ENCODE data around the gene TOPBP1. TPM values are rescaled to one million over a fixed set of nuclear protein-coding genes. Genes with fewer than 3 reads are reported as not detected.

The TOPBP1 gene
- total RNA-seq, 1 experiment from 2014 or later, result 34.3 TPM

DNA sequence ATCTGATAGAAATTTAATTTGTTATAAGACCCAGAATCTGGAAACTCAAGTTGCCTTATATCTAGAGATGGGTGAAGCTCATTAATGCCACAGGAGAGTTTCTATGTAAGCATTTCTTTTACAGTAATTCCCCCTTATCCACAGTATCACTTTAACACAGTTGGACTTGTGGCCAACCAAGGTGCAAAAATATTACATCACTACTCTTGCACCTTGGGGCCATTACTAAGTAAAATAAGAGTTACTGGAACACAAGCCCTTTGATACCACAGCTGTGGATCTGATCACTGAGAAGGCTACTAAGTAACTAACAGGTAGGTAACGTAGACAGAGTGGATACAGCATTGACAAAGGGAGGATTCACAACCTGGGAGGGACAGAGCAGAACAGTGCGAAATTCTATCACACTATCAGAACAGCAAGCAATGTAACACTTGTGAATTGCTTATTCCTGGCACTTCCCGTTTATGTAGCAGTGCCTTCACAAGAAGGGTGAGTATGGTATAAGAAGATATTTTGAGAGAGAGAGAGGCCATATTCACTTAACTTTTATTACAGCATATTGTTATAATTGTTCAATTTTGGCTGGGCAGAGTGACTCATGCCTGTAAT lies 33.9 kb upstream of the TOPBP1 start:
- Mint-ChIP-seq H3K4me1 (no peaks in the 10 kb centered on the region), H3K36me3 (no peaks in the 10 kb centered on the region), H3K9me3 (peaks cover 7% of the 10 kb centered on the region), H3K27ac (no peak overlapping the region), H3K4me3 (no peak overlapping the region), H3K27me3 (ENCODE audit: low read depth) (no peaks in the 10 kb centered on the region)
- POLR2A ChIA-PET, result no interaction called here
- DNase-seq (ENCODE audit: low spot score) (no peak), ATAC-seq (no peak)
- CTCF ChIA-PET, result no interaction called here
- TF ChIP-seq CBFB (CRISPR knock-in tag; IDR thresholded peaks at IDR 0.05; ENCODE audit: low read depth), result no peak
- TF ChIP-seq NR2C2 (CRISPR knock-in tag; IDR thresholded peaks at IDR 0.05), result no peak
- no peak for TF ChIP-seq RELA (CRISPR knock-in tag; IDR thresholded peaks at IDR 0.05; ENCODE audit: borderline replicate concordance)
- TF ChIP-seq USF2 (CRISPR knock-in tag; IDR thresholded peaks at IDR 0.05), result no peak
- TF ChIP-seq EMX1 (CRISPR knock-in tag; IDR thresholded peaks at IDR 0.05), result no peak
- TF ChIP-seq NFATC4 (CRISPR knock-in tag; IDR thresholded peaks at IDR 0.05), result no peak
- TF ChIP-seq, protein P1, sequence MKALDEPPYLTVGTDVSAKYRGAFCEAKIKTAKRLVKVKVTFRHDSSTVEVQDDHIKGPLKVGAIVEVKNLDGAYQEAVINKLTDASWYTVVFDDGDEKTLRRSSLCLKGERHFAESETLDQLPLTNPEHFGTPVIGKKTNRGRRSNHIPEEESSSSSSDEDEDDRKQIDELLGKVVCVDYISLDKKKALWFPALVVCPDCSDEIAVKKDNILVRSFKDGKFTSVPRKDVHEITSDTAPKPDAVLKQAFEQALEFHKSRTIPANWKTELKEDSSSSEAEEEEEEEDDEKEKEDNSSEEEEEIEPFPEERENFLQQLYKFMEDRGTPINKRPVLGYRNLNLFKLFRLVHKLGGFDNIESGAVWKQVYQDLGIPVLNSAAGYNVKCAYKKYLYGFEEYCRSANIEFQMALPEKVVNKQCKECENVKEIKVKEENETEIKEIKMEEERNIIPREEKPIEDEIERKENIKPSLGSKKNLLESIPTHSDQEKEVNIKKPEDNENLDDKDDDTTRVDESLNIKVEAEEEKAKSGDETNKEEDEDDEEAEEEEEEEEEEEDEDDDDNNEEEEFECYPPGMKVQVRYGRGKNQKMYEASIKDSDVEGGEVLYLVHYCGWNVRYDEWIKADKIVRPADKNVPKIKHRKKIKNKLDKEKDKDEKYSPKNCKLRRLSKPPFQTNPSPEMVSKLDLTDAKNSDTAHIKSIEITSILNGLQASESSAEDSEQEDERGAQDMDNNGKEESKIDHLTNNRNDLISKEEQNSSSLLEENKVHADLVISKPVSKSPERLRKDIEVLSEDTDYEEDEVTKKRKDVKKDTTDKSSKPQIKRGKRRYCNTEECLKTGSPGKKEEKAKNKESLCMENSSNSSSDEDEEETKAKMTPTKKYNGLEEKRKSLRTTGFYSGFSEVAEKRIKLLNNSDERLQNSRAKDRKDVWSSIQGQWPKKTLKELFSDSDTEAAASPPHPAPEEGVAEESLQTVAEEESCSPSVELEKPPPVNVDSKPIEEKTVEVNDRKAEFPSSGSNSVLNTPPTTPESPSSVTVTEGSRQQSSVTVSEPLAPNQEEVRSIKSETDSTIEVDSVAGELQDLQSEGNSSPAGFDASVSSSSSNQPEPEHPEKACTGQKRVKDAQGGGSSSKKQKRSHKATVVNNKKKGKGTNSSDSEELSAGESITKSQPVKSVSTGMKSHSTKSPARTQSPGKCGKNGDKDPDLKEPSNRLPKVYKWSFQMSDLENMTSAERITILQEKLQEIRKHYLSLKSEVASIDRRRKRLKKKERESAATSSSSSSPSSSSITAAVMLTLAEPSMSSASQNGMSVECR (CRISPR knock-in tag; IDR thresholded peaks at IDR 0.05; ENCODE audit: borderline replicate concordance), result no peak
- TF ChIP-seq ATF3 (CRISPR knock-in tag; conservative IDR thresholded peaks at IDR 0.05), result no peak

- Mint-ChIP-seq H3K36me3 (no peaks in the 10 kb centered on the region), H3K27ac (no peak overlapping the region), H3K9me3 (peaks cover 7% of the 10 kb centered on the region), H3K4me1 (no peaks in the 10 kb centered on the region), H3K27me3 (ENCODE audit: low read depth) (no peaks in the 10 kb centered on the region), H3K4me3 (no peak overlapping the region)
- ChIA-PET POLR2A (no interaction called here), CTCF (interaction anchor here (1.1 kb wide), 1 partner anchor 20 kb away, joined by 3 read pairs; no protein-coding TSS in a partner anchor)
- ATAC-seq, result no peak
- TF ChIP-seq E2F1 (CRISPR knock-in tag; IDR thresholded peaks at IDR 0.05) (no peak), HMGA2 (CRISPR knock-in tag; IDR thresholded peaks at IDR 0.05) (peak; percentile 10; the same call in 1 of the 2 replicates)
- DNase-seq (ENCODE audit: low spot score), result no peak
These were observed 32.8 kb upstream of the TOPBP1 start for GRCh38 chr3:133694288-133695268.

- no peaks in the 10 kb centered on the region for H3K36me3 Mint-ChIP-seq
- DNase-seq (ENCODE audit: low spot score) (no peak), ATAC-seq (no peak)
- H3K4me3 Mint-ChIP-seq, result no peak overlapping the region
- ChIA-PET POLR2A (no interaction called here), CTCF (interaction anchor here (1.1 kb wide), 1 partner anchor 19 kb away, joined by 3 read pairs; no protein-coding TSS in a partner anchor)
- H3K4me1 Mint-ChIP-seq, result no peaks in the 10 kb centered on the region
- H3K27me3 Mint-ChIP-seq (ENCODE audit: low read depth), result no peaks in the 10 kb centered on the region
- H3K9me3 Mint-ChIP-seq, result peaks cover 7% of the 10 kb centered on the region; the same call in 1 of the 2 replicates
- no peak overlapping the region for H3K27ac Mint-ChIP-seq
- TF ChIP-seq ZNF219 (CRISPR knock-in tag; IDR thresholded peaks at IDR 0.05; ENCODE audit: borderline replicate concordance), result no peak
- TF ChIP-seq, protein P2, sequence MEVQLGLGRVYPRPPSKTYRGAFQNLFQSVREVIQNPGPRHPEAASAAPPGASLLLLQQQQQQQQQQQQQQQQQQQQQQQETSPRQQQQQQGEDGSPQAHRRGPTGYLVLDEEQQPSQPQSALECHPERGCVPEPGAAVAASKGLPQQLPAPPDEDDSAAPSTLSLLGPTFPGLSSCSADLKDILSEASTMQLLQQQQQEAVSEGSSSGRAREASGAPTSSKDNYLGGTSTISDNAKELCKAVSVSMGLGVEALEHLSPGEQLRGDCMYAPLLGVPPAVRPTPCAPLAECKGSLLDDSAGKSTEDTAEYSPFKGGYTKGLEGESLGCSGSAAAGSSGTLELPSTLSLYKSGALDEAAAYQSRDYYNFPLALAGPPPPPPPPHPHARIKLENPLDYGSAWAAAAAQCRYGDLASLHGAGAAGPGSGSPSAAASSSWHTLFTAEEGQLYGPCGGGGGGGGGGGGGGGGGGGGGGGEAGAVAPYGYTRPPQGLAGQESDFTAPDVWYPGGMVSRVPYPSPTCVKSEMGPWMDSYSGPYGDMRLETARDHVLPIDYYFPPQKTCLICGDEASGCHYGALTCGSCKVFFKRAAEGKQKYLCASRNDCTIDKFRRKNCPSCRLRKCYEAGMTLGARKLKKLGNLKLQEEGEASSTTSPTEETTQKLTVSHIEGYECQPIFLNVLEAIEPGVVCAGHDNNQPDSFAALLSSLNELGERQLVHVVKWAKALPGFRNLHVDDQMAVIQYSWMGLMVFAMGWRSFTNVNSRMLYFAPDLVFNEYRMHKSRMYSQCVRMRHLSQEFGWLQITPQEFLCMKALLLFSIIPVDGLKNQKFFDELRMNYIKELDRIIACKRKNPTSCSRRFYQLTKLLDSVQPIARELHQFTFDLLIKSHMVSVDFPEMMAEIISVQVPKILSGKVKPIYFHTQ (CRISPR knock-in tag; IDR thresholded peaks at IDR 0.05), result no peak
- no peak for TF ChIP-seq NR2C2 (CRISPR knock-in tag; IDR thresholded peaks at IDR 0.05)
- TF ChIP-seq ELF4 (CRISPR knock-in tag; IDR thresholded peaks at IDR 0.05; ENCODE audit: low read depth), result no peak
- no peak for TF ChIP-seq ZNF416 (CRISPR knock-in tag; IDR thresholded peaks at IDR 0.05)
- TF ChIP-seq, protein P3, sequence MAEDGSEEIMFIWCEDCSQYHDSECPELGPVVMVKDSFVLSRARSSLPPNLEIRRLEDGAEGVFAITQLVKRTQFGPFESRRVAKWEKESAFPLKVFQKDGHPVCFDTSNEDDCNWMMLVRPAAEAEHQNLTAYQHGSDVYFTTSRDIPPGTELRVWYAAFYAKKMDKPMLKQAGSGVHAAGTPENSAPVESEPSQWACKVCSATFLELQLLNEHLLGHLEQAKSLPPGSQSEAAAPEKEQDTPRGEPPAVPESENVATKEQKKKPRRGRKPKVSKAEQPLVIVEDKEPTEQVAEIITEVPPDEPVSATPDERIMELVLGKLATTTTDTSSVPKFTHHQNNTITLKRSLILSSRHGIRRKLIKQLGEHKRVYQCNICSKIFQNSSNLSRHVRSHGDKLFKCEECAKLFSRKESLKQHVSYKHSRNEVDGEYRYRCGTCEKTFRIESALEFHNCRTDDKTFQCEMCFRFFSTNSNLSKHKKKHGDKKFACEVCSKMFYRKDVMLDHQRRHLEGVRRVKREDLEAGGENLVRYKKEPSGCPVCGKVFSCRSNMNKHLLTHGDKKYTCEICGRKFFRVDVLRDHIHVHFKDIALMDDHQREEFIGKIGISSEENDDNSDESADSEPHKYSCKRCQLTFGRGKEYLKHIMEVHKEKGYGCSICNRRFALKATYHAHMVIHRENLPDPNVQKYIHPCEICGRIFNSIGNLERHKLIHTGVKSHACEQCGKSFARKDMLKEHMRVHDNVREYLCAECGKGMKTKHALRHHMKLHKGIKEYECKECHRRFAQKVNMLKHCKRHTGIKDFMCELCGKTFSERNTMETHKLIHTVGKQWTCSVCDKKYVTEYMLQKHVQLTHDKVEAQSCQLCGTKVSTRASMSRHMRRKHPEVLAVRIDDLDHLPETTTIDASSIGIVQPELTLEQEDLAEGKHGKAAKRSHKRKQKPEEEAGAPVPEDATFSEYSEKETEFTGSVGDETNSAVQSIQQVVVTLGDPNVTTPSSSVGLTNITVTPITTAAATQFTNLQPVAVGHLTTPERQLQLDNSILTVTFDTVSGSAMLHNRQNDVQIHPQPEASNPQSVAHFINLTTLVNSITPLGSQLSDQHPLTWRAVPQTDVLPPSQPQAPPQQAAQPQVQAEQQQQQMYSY (CRISPR knock-in tag; IDR thresholded peaks at IDR 0.05), result no peak
These were observed 32.1 kb upstream of the TOPBP1 start for GRCh38 chr3:133693821-133694220.
